Liver (tissue), 3 donors: ENCODE results near the gene KRT9.
"Not testable (repeated sequence)": the region's sequence is repeated elsewhere in the genome, so short reads cannot be mapped to it uniquely, and the experiment has no call there.

Experiments
- ATF3 ChIP-seq: IDR thresholded peaks from 2 replicates; pipeline ENCODE4 v1.6.1; 2016; ENCODE audit warnings: antibody characterized with exemption
- CTCF ChIP-seq: fragments of 150-350 bp; IDR thresholded peaks from 2 replicates; pipeline ENCODE4 v1.5.1; 2017; ENCODE audit warnings: improper control_type of control experiment, low read depth, low read length; ENCODE audit not compliant: missing input control
- TAF1 ChIP-seq: conservative IDR thresholded peaks from 2 replicates; pipeline ENCODE4 v1.6.1; 2016; ENCODE audit warnings: antibody characterized with exemption, mild to moderate bottlenecking
- donor health status: healthy.
- donor health status: healthy.

- TF ChIP-seq CTCF, TAF1, ATF3: not testable (repeated sequence)
These were observed 42.9 kb upstream of the KRT9 start for GRCh38 chr17:41614767-41615166.
